T-helper 2 cell (primary cell): ENCODE measurements around the gene TMC1.
"Not testable (repeated sequence)": the region's sequence is repeated elsewhere in the genome, so short reads cannot be mapped to it uniquely, and the experiment has no call there.

Experiments
- DNase-seq, 5 experiments: peaks; one replicate each; pipeline versions ENCODE4 v3.0.0 to v3.0.0-alpha.2; 2012 to 2022
- total RNA-seq, 2 donors: gene quantifications; one replicate each; lab custom pipeline; 2026; lab: John Stamatoyannopoulos, UW

TMC1 gene
- 0 reads per million in 2 donors for total RNA-seq

- not testable (repeated sequence) for DNase-seq
Observed at GRCh38 chr9:72521416-72521815, at the start of gene TMC1. TSS of gene TMC1 (plus strand) at chr9:72521608. CDS start at chr9:72648649, 127,041 bp downstream.

- DNase-seq, result peak in 1 of 5 experiments; percentile 78
Observed at GRCh38 chr9:72473474-72474261, 47.7 kb upstream of the TMC1 start.

GRCh38 chr9:72474676-72475075 lies 46.7 kb upstream of the TMC1 start:
- no peak for DNase-seq

GRCh38 chr9:72476100-72476499 lies 45.3 kb upstream of the TMC1 start:
- no peak for DNase-seq

GRCh38 chr9:72476617-72477437 lies 44.6 kb upstream of the TMC1 start:
- DNase-seq, result peak in 2 of 5 experiments; percentile 14 to 63

- no peak for DNase-seq
Observed at GRCh38 chr9:72477930-72478518, 43.4 kb upstream of the TMC1 start.

- no peak for DNase-seq
Observed at GRCh38 chr9:72478966-72479365, 42.4 kb upstream of the TMC1 start.

GRCh38 chr9:72480261-72480660 lies 41.1 kb upstream of the TMC1 start:
- not testable (repeated sequence) for DNase-seq

GRCh38 chr9:72480921-72481320 lies 40.5 kb upstream of the TMC1 start:
- DNase-seq, result no peak

- DNase-seq, result no peak
Observed at GRCh38 chr9:72485821-72486593, 35.4 kb upstream of the TMC1 start.

- no peak for DNase-seq
Observed at GRCh38 chr9:72486594-72486955, 34.8 kb upstream of the TMC1 start.

- DNase-seq, result not testable (repeated sequence)
Observed at GRCh38 chr9:72487665-72488064, 33.7 kb upstream of the TMC1 start.

GRCh38 chr9:72489986-72490385 lies 31.4 kb upstream of the TMC1 start:
- no peak for DNase-seq

- DNase-seq, result no peak
Observed at GRCh38 chr9:72491242-72491641, 30.2 kb upstream of the TMC1 start.

GRCh38 chr9:72494051-72494450 lies 27.4 kb upstream of the TMC1 start:
- DNase-seq, result no peak

GRCh38 chr9:72497447-72498046 lies 23.9 kb upstream of the TMC1 start:
- DNase-seq, result no peak

- DNase-seq, result no peak
Observed at GRCh38 chr9:72506615-72507014, 14.8 kb upstream of the TMC1 start.

- DNase-seq, result no peak
Observed at GRCh38 chr9:72509053-72509452, 12.4 kb upstream of the TMC1 start.

GRCh38 chr9:72509635-72510034 lies 11.8 kb upstream of the TMC1 start:
- peak in 1 of 5 experiments; percentile 76 for DNase-seq

GRCh38 chr9:72521011-72521410 lies 397 bp upstream of the TMC1 start:
- DNase-seq, result not testable (repeated sequence)

GRCh38 chr9:72524820-72525540 lies 3.6 kb downstream of the TMC1 start:
- DNase-seq, result peak in 1 of 5 experiments; percentile 44
